ENCODE results near the gene FASN.

Gene FASN

GRCh38 chr17:82097919-82098168 lies 192 bp downstream of the FASN start:
- in situ Hi-C loops (cut with HindIII; ENCODE audit: low sequenced_read_pairs), result no loop called here
- no peak for DNase-seq (ENCODE audit: low read depth)
- TF ChIP-seq CTCF (IDR thresholded peaks at IDR 0.05; ENCODE audit: low read depth, low read length, missing control alignments), result no peak
- H3K4me3 ChIP-seq (ENCODE audit: low read depth, low read length), result peak overlapping the region; percentile 61

- TF ChIP-seq CTCF (IDR thresholded peaks at IDR 0.05; ENCODE audit: low read depth, low read length, missing control alignments), result no peak
- DNase-seq (ENCODE audit: low read depth), result no peak
- peak overlapping the region; percentile 61 for H3K4me3 ChIP-seq (ENCODE audit: low read depth, low read length)
- in situ Hi-C loops (cut with HindIII; ENCODE audit: low sequenced_read_pairs), result no loop called here
These were observed 685 bp downstream of the FASN start for GRCh38 chr17:82097184-82097918.

DNA sequence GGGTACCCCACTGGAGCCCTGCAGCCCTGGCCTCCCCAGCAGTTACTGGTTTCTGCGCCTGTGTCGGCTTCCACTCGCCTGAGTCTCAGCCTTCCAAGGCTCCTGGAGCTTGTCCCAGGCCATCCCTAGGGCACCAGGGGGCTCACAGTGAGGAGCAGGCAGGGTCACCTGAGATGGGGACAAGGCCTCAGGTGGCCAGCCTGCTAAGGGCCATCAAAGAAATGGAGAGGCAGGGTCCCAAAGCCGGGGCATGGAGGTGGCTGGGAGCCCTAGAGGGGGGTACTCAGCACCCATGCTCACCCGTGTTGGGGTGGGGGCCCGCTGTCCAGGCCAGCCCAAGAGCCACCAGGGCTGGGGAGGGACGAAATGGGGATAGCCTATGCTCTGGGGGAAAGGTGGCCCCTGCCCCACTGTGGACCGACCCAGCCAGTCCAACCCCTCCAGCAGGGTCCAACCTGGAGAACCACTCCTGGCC lies 1.3 kb downstream of the FASN start:
- in situ Hi-C loops (cut with HindIII; ENCODE audit: low sequenced_read_pairs), result no loop called here
- TF ChIP-seq CTCF (IDR thresholded peaks at IDR 0.05; ENCODE audit: low read depth, low read length, missing control alignments), result no peak
- no peak for DNase-seq (ENCODE audit: low read depth)
- H3K4me3 ChIP-seq (ENCODE audit: low read depth, low read length), result peak overlapping the region; percentile 61

DNA sequence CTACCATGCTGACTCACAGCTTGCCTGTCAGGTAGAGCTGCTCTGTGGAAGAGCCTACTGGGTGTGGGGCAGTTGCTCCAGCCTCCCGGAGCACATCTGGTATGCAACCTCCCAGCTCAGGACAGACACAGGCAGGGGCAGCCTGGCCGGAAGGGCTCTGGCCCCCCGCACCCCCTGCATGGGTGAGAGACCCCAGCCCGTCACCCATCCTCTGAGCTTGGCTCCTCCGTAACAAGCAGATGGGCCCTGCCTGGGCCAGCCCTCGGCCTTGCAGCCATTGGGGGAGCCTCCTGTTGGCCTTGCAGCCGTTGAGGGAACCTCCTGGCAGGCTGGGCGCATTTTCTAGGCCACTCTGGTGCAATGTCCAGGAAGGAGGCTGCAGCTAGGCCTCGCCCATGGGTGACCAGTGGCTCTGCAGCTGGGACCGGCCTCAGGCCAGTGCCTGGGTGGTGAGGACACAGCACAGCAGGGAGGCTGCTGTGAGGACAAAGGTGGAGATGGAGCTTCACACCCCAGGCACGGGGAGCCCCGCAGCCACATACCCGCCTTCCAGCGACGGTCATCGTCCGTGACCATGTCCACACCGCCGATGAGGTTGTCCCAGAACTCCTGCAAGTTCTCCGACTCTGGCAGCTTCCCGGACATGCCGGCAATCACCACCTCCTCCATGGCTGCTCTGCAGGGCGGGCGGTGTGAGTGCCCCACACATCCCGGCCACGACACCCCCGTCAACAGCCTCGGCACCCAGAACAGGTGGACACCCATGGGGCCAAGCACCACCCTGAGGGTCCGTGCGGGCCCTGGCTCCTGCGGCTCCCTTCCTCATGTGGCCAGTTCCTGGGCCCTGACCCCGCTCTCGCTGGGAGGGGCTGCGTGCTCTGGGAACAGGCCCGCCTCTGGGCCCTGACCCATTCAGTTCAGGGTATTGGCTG lies 2.0 kb downstream of the FASN start:
- in situ Hi-C loops (cut with HindIII; ENCODE audit: low sequenced_read_pairs), result no loop called here
- H3K4me3 ChIP-seq (ENCODE audit: low read depth, low read length), result peak overlapping the region; percentile 61
- DNase-seq (ENCODE audit: low read depth), result no peak
- TF ChIP-seq CTCF (IDR thresholded peaks at IDR 0.05; ENCODE audit: low read depth, low read length, missing control alignments), result no peak

DNA sequence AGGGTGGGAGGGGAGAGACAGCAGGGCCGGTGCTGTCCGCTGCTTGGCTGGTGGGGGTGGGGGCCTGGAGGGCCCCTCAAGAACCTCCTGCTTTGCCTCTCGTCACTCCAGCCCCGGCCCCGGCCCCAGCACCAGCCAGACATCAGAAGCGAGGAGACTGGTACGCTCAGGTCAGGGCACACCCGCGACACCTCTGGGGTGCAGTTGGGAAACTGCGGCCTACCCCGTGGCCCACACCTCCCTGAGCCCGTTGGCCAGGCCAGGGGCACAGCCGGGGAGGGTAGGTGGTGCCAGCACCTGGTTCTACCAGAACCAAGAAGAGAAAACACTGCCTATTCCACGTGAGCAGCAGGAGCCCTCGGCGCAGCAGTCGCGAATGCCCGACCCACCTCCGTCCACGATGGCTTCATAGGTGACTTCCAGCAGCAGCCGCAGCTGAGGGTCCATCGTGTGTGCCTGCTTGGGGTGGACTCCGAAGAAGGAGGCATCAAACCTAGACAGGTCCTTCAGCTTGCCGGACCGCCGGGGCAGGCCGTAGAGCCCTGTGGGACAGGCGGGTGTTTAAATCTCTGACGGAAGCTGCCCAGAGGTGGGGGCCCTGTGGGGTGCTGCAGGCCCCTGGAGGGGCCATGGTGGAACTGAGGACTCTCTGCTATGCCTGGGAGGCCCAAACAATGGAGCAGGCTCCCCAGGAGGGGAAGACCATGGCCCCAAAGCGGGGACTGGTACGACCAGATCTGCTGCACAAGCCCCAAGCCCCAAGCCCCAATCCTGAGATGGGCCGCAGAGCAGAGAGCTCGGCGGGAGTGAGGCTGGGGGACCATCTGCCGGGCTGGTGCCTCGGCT lies 2.9 kb downstream of the FASN start:
- DNase-seq (ENCODE audit: low read depth), result no peak
- no peak for TF ChIP-seq CTCF (IDR thresholded peaks at IDR 0.05; ENCODE audit: low read depth, low read length, missing control alignments)
- in situ Hi-C loops (cut with HindIII; ENCODE audit: low sequenced_read_pairs), result no loop called here
- peak overlapping the region; percentile 61 for H3K4me3 ChIP-seq (ENCODE audit: low read depth, low read length)
